ENCODE measurements around the gene SLC25A38. TPM values are rescaled to one million over a fixed set of nuclear protein-coding genes. Genes with fewer than 3 reads are reported as not detected.

The SLC25A38 gene
- total RNA-seq, 1 donor from 2014 or later = 21.9 TPM

GRCh38 chr3:39434574-39434973 lies 51.4 kb downstream of the SLC25A38 start:
- peak; percentile 39 for DNase-seq (ENCODE audit: low read depth)
- no peak for TF ChIP-seq CTCF (IDR thresholded peaks at IDR 0.05; ENCODE audit: insufficient read depth, low read length, severe bottlenecking)

GRCh38 chr3:39435006-39435748 lies 52.0 kb downstream of the SLC25A38 start:
- Histone ChIP-seq H3K4me3 (ENCODE audit: low read depth, low read length) (no peak overlapping the region), H3K36me3 (ENCODE audit: control insufficient read depth, insufficient read depth, low read length) (no peaks in the 10 kb centered on the region), H3K27me3 (ENCODE audit: control insufficient read depth, insufficient read depth, low read length) (no peaks in the 10 kb centered on the region)
- FAIRE-seq (no peak), DNase-seq (ENCODE audit: low read depth) (no peak)
- TF ChIP-seq CTCF (IDR thresholded peaks at IDR 0.05; ENCODE audit: insufficient read depth, low read length, severe bottlenecking) = no peak

More at GRCh38 chr3:39434574-39434973, 51.4 kb downstream of the SLC25A38 start:
- Histone ChIP-seq H3K27me3 (ENCODE audit: control insufficient read depth, insufficient read depth, low read length) (no peaks in the 10 kb centered on the region), H3K36me3 (ENCODE audit: control insufficient read depth, insufficient read depth, low read length) (no peaks in the 10 kb centered on the region), H3K4me3 (ENCODE audit: low read depth, low read length) (no peak overlapping the region)
- FAIRE-seq = no peak

GRCh38 chr3:39438880-39439279 lies 55.7 kb downstream of the SLC25A38 start:
- Histone ChIP-seq H3K36me3 (ENCODE audit: control insufficient read depth, insufficient read depth, low read length) (no peaks in the 10 kb centered on the region), H3K27me3 (ENCODE audit: control insufficient read depth, insufficient read depth, low read length) (no peaks in the 10 kb centered on the region), H3K4me3 (ENCODE audit: low read depth, low read length) (no peak overlapping the region)
- no peak for TF ChIP-seq CTCF (IDR thresholded peaks at IDR 0.05; ENCODE audit: insufficient read depth, low read length, severe bottlenecking)
- FAIRE-seq (no peak), DNase-seq (ENCODE audit: low read depth) (no peak)

- FAIRE-seq (no peak), DNase-seq (ENCODE audit: low read depth) (no peak)
- H3K27me3 ChIP-seq (ENCODE audit: control insufficient read depth, insufficient read depth, low read length) = no peaks in the 10 kb centered on the region
- H3K36me3 ChIP-seq (ENCODE audit: control insufficient read depth, insufficient read depth, low read length) = no peaks in the 10 kb centered on the region
- TF ChIP-seq CTCF (IDR thresholded peaks at IDR 0.05; ENCODE audit: insufficient read depth, low read length, severe bottlenecking) = no peak
- no peak overlapping the region for H3K4me3 ChIP-seq (ENCODE audit: low read depth, low read length)
Measured at GRCh38 chr3:39440316-39440715, 57.1 kb downstream of the SLC25A38 start.

- no peak for FAIRE-seq
Measured at GRCh38 chr3:39443530-39443929, 60.4 kb downstream of the SLC25A38 start.

More at GRCh38 chr3:39443530-39443929, 60.4 kb downstream of the SLC25A38 start:
- no peaks in the 10 kb centered on the region for H3K27me3 ChIP-seq (ENCODE audit: control insufficient read depth, insufficient read depth, low read length)
- TF ChIP-seq CTCF (IDR thresholded peaks at IDR 0.05; ENCODE audit: insufficient read depth, low read length, severe bottlenecking) = peak; percentile 51
- no peak for DNase-seq (ENCODE audit: low read depth)
- H3K4me3 ChIP-seq (ENCODE audit: low read depth, low read length) = no peak overlapping the region
- H3K36me3 ChIP-seq (ENCODE audit: control insufficient read depth, insufficient read depth, low read length) = no peaks in the 10 kb centered on the region
